HG03045 (cell line): ENCODE results near the gene ENPP3.

ENCODE experiments used
- ATAC-seq: cut with Tn5 transposase; IDR thresholded peaks from one replicate; pipeline ENCODE4 v1.9.1; 2021; ENCODE audit warnings: mild to moderate bottlenecking, moderate library complexity; ENCODE audit not compliant: unreplicated experiment

Gene ENPP3

DNA sequence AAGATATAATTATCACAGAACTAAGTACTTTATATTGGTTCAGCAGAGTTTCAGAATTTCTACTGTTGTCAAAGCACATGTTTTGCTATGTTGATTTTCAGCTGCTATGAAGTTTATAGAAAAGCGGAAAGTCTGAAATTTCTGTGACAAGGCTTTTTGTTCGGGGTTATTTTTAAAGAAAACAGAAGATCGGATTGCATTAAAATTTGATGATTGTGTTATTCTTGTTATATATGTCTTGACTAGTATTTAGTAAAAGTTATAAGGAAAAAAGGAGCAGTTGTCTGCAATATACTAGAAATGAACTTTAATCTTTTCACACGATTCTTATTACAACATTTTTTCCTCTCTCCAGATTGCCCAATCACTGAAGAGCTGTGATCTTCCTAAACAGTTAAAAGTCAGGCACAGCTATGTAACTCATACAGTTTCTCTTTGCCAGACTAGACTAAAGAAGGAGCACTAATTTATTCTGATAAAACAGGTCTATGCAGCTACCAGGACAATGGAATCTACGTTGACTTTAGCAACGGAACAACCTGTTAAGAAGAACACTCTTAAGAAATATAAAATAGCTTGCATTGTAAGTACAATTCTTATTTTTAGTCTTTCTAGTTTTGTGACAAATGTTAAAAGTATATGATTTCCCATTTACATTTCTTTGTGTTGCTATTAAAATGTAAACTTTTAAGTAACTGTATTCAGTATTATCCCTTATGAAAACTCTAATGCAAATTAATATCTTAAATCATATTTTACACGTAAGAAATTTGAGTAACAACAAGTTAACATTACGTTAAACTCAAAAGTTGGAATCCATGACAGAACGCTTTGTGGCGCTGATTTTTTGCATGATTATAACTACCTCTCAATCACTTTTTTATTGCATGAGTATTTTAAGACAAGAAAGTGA lies at the start of gene ENPP3:
TSS of gene ENPP3 (plus strand) at position 423 of the 913 bp plus-strand sequence. CDS start at position 506, 83 bp downstream.
- ATAC-seq: no peak

DNA sequence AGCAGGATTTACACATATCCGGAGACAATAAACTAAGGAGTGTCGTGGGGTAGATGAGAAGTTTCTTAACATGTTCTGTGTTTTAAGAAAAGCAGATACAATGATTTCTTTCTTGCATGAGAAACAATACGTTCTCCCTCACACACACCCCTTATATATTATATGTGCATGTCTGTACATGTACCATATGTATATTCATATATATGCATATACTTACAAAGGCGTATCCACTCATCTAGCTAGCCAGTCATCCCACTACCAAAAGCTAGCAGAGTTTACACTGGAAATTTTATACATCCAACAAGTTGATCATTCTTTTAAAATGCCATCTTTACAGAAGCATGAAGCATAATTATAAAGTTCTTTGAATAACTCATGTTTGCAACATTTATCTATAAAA lies 49.2 kb upstream of the ENPP3 start:
- ATAC-seq: no peak

DNA sequence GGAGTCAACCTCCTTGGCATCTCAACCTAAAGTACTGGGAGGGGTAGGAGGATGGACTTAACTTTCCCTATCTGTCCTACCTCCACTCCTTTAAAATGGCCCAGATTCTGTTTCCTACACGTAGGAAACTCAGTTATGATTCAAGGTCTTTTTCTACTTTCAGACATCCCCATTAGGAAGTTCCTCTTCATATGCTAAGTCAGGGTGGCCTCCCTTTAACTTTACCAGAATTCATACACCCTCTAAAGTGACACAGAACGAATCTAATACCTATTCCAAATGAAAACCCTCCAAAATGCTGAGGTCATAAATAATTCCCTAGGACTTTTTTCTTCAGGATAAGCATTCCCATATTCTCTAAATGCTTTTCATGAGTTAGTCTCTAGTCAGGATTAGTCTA lies 48.5 kb upstream of the ENPP3 start:
- ATAC-seq: no peak

DNA sequence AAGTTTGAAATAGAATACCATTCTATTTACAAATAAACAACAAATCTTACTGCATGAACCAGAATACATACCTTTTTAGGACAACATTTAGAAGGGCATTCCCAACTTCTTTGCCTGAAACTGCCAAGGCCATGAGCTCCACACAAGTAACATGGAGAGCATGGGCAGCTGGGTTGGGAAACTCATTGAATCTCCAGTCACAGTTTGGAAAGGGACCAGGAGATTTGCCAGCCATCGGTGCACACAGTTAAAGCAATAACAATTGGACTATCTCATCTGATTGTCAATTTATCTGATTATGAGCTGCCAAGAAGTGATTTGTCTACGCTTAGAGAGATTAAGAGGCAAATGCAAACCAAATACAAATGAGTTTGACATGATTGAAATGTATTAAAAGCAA lies 44.2 kb upstream of the ENPP3 start:
- no peak for ATAC-seq

DNA sequence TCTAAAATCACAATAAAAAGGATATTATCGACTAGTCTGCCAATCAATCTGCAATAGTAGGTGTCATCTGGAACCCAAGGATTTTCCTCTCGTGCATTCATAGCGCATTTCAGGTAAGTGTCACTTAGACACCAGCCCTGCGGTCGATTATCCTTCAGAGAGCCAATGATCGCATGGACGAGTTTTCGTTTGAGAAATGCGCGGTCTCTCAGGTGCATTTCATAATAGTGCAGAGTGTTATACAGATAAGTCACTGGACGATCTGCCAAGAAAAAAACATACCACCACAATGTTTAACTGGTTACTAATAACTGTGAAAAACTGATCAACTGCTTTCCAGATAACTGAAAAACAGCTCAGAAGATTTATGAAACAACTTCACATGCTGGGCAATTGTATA lies 43.0 kb upstream of the ENPP3 start:
- no peak for ATAC-seq

DNA sequence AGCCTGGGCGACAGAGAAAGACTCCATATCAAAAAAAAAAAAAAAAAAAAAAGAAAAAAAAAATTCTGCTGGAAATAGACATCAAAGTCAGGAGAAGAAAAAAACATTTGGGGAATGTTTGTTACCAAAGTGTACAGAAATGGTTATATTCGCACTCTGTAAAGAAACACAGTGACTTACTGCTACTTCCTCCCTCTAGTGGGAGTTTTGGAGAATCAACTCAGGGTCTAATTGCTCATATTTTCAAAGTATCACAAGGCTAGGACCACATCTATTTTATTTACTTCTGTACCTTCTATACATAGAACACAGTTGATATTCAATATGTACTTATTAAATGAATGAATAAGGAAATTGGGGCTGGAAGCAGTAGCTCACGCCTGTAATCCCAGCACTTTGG lies 39.7 kb upstream of the ENPP3 start:
- ATAC-seq: no peak

DNA sequence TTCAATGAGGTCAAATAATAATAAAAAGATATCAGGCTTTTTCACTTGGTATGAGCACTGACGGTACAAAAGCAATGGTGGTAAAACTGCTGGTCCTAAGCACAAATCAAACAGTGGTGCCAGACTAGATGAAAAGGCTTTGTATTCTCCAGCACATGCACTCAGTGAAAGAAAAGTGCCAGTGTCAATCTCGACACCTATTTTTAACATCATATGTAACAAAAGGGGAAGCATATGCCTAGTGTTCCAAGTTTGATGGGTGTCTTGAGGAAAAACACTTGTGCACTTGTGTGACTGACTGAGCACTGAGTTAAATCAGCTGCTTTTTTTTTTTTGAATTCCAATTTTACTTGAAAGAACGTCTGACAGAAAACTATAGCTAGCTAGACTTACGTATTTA lies 36.4 kb upstream of the ENPP3 start:
- no peak for ATAC-seq

DNA sequence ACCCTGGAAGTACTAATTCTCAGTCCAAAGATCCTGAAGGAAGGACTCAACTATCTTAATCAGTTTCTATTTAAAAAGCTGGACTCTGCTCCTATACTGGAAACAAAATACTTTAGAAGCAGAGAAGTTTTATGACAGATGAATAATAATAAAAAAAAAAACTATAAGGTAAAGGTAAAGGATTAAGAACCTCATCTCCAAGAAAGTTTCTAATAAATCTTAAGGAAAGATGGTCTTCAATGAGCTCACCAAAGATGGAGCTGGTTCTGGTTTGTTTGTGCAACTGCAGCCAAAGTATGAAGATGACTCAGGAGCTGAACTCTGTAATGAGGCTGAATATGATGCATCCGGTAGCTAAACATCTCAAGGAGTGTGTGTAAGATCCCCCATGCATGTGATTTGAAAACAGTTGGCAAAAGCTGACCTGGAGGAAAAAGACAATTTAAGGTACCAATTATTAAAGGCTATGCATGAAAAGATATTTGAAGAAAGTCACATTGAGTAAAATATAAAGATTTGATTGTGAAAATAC lies 34.3 kb upstream of the ENPP3 start:
- no peak for ATAC-seq

DNA sequence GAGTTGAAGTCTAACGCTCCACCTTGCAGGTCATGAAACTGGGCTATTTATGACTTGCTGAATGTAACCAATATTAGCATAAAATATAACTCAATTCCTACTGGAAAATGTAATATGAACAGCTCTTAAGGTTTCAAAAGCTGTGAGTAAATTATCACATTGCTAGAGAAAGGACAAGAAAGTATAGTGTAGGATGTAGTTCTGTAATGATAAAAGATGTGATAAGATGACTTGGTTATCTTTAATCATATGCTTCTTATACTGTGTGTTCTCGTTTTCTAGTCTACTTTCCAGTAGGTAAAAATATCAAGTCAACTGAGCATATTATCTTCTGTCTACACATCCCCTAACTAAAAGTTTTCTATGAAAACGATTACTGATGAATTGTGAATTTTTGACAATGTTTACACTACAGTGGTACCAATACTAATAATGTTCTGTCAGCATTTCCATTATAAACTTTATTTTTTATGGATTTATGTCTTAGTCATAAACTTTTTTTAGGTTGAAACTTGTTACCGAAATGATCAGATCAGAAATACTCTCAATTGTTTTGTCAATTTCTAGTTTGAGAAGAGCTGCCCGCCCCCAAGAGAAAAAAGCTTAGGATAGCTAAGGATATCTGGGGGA lies 23.7 kb upstream of the ENPP3 start:
- ATAC-seq: no peak

DNA sequence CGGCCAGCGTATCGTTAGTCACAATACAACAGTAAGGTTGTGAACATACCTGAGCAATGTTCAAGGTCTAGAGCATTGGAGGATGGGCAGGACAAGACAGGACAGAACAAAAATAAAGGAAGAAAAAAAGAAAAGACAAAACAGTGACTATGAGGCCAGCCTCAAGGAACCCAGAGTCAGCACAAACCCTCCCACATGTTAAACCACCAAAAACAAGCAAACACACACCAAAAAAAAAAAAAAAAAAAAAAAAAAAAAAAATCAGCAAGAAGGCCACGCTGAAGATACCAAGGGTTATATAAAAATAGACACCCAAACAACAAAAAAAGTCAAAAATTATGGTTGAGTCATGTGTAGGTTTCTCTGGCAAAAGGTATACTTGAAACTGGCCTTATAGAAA lies 21.8 kb upstream of the ENPP3 start:
- ATAC-seq: no peak

DNA sequence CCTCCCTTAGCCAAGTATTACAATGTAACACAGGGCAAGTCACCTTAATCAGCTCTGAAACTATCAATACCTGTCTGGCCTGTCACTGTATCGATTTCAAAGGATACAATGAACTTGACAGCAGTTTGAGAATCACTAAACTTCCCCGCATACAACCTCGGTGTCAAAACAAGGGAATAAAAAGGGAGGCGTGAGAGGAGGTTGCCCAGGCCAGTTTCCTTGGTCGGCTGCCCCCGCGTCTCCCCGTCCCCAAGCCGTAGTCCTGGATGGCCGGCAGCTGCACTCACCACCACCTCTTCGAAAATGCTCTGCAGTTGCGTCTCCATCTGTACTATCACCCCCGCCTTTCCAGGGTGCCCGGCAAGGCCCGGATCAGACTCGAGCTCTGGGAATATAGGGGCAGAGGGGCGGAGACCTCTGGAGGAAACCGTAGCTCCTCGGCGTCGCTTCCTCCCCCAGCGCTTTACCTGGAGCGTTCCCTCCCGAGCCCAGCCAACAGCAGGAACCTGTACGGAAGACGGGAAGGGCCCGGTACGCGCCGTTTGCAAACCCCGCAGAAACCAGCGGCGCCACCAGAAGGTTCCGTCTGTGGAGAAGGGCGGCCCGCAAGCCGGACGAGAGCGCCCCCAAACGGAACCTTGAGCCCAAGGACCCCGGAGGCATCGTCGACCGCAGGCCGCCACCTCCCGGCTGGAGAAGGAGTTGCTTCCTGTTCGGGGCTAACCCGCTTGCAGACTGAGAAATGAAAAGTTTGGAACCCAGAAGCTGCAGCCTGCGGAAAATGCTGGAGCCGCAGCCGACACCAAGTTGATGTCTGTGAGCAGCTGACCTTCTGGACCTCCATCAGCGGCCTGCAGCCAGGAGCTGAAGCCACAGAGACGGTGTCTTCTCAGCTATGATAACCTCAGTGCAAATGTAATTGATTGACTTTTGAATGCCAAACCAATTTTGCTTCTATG lies 9.1 kb upstream of the ENPP3 start, which contains the start of gene MED23:
TSS of gene MED23 (minus strand) at position 519 of the 959 bp plus-strand sequence. CDS start at position 326, 193 bp downstream.
- peak; percentile 98 for ATAC-seq

DNA sequence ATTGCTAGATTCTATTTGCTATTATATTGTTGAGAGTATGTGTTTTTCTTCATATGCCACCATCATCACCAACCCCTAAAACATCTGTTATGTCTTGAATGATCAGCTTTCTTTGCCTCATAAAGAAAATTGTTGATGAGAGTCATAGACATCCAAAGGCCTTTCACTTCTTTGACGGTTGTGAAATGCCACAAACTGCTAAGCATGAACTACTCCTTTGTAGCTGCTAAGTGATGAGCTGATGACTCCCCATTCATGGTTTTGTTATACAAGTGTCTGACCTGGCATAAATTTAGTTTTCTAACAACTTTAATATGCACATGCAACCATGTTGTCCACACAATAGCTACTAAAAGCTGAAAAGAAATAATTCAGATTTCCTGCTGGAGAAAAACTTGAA lies 8.4 kb upstream of the ENPP3 start:
- ATAC-seq: no peak

DNA sequence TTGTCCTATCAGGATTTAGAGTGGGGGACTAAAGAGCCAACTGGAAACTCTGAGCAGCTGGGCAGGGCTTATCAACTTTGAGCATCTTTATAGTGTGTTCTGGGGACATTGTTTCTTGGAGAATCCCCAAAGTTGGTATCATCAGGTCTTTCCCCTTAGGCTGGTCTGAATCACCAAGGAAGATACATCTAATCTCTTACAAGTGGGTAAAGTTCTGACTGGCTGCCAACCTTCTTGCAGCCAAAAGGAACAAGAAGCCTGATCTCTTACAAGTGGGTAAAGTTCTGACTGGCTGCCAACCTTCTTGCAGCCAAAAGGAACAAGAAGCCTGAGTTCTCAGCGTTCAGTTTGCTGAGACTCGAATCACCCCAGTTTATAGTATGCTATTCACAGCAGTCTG lies 7.5 kb upstream of the ENPP3 start:
- no peak for ATAC-seq

DNA sequence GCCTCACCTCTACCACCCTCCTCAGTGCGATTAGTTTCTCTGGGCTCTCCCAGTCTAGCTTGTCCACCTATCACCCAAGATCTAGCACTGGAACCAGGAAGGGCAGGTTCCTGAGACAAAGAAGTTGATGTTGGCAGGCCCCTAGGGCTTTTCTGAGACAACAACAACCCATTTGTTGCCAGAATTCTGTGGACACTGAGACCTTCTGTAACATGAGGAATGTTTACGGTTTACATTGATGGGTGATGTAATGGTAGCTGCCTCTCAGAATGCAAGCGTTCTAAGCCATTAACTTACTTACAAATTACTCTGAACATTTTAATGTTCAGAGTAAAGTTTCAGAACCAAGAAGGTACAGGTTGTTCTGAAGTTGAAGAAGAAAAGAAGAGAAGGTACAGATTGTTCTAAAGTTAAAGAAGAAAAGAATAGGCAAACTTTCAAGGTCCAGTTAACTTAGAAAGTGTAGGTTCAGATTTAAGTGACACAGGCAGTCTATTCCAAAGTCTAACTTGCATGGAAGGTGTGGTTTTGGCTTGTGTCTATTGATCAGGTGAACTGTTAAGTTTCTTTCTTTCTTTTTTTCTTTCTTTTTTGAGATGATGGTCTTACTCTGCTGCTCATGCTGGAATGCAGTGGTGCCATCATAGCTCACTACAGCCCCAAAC lies 5.3 kb upstream of the ENPP3 start:
- no peak for ATAC-seq

DNA sequence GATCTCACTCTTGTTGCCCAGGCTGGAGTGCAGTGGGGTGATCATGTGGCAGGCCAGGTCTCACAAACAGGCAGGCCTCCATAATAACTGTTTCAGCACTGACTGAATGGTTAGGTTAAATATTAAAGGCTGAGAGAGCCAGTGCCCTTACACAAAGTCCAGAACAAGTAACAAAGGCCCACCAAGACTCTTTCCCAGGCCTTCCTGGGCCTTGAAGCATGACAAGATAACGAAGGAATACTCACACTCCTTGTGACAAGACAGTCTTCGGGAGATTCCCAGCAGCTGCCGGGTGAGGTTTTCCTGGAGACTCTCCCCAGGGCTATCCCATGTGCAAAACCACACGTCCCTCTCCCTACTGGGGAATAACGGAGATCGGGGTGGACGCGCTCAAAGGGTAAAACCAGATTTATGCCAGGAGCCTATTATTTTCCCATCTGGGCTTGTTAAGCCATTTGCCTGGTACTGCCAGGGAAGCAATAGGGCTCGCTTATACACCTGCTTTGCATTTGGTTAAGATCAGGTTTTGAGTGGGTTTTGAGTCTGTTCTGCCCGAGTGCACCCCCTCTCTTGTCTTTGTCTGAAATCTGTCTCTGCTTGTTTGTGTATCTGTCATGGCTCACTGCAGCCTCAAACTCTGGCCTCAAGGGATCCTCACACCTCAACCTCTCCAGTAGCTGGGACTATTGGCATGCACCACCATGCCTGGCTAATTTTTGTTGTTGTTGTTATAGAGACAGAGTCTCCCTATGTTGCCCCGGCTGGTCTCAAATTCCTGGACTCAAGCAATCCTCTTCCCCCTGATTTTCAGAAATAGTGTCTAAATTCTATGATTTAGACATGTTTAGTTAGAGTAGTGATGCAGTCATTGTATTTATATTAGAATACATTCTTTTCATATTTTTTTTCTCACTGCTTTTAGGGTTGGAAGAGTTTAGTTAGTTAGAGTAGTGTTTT lies 1.4 kb upstream of the ENPP3 start:
- peak; percentile 68 for ATAC-seq

DNA sequence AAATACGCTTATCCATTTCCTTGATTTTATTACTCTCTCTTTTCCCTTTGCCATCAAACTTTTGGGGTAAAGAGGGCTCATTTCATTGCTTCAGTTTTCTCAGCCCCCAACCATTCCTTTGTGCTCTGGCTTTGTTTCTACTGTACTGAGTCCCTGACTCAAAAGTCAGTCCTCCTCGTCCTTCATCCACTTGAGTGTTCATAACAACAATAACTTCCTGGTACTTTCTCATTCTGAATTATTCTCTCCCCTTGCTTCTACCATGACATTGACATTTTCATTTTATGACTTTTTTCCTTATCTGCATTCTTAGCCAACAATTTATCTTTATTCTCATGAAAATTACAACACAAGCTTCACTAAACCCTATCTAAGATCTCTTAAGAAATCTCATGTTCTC lies 911 bp downstream of the ENPP3 start:
- ATAC-seq: no peak

DNA sequence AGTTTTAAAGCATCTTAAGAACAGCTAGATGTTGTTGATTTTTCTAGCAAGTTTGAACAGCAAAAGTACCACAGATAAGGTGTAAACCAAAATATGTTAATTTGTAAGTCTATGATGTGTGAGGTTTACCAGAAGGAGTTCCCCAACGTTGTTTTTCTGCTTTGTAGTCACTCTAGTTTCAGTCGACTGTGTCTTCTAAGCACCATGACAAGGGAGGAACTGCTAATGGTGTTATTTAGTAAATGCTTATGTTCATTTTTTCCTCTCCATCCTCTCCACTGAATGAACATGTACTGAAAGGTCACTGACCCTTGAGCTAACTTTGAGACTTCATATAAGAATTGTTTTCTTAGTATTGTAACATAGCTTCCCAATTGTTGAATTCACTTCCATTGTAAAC lies 3.0 kb downstream of the ENPP3 start:
- ATAC-seq: peak; percentile 74

DNA sequence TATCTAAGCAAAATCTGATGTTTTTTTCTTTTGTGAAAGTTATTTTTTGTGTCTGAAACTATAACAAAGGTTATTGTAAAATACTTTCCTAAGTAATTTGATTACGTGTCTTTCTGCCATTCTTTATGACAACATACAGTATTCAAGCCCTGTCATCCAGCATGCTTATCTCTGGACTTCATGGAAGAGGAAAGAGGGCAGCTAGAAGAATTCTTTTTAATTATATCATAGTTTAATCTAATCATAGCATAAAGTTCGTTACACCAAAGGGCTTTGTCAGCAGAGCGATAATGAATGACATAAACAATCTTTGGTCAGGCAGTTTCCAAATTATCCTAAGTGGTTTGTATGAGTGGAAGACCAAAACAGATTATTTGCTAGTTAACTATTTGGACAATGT lies 3.5 kb downstream of the ENPP3 start:
- no peak for ATAC-seq

DNA sequence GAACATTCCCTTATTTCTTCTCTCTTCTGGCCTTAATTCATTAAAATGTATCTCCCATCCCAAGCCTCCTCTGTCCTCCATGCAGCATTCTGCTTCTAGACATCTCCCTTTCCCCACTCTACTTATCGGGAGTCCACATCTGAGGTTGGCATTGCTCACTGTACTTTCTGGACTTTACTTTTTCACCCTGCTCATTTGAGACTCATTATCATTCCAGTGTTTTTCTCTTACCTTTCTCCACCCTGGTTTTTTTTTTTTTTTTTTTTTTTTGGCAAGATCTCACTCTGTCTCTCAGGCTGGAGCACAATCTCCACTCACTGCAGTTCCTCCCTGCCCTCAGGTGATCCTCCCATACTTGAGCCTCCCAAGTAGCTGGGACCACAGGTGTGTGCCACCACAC lies 4.5 kb downstream of the ENPP3 start:
- ATAC-seq: no peak
